Measurements from ENCODE around the gene CREB3L2.
"Not testable (repeated sequence)": the region's sequence is repeated elsewhere in the genome, so short reads cannot be mapped to it uniquely, and the experiment has no call there.

Gene CREB3L2

GRCh38 chr7:138021889-138022288, 20.0 kb upstream of the CREB3L2 start:
- Histone ChIP-seq H3K4me3 (ENCODE audit: low read depth, low read length) (no peak overlapping the region), H3K27me3 (ENCODE audit: insufficient read depth, low read depth, severe bottlenecking) (no peaks in the 10 kb centered on the region), H3K36me3 (no peaks in the 10 kb centered on the region), H3K27ac (no peak overlapping the region), H3K9me3 (ENCODE audit: severe bottlenecking) (no peaks in the 10 kb centered on the region)
- no peak for TF ChIP-seq CTCF (IDR thresholded peaks at IDR 0.05; ENCODE audit: low read depth, low read length)
- no peak for DNase-seq

GRCh38 chr7:138017992-138018391, 16.1 kb upstream of the CREB3L2 start:
- H3K9me3 ChIP-seq (ENCODE audit: severe bottlenecking) = no peaks in the 10 kb centered on the region
- H3K4me3 ChIP-seq (ENCODE audit: low read depth, low read length) = no peak overlapping the region
- H3K27me3 ChIP-seq (ENCODE audit: insufficient read depth, low read depth, severe bottlenecking) = no peaks in the 10 kb centered on the region
- no peak for TF ChIP-seq CTCF (IDR thresholded peaks at IDR 0.05; ENCODE audit: low read depth, low read length)
- DNase-seq = no peak
- H3K27ac ChIP-seq = no peak overlapping the region
- no peaks in the 10 kb centered on the region for H3K36me3 ChIP-seq

- Histone ChIP-seq H3K27ac (no peak overlapping the region), H3K27me3 (ENCODE audit: insufficient read depth, low read depth, severe bottlenecking) (no peaks in the 10 kb centered on the region), H3K9me3 (ENCODE audit: severe bottlenecking) (no peaks in the 10 kb centered on the region), H3K36me3 (no peaks in the 10 kb centered on the region), H3K4me3 (ENCODE audit: low read depth, low read length) (no peak overlapping the region)
- DNase-seq = no peak
- TF ChIP-seq CTCF (IDR thresholded peaks at IDR 0.05; ENCODE audit: low read depth, low read length) = no peak
These were observed 13.2 kb upstream of the CREB3L2 start for GRCh38 chr7:138015096-138015495.

DNA sequence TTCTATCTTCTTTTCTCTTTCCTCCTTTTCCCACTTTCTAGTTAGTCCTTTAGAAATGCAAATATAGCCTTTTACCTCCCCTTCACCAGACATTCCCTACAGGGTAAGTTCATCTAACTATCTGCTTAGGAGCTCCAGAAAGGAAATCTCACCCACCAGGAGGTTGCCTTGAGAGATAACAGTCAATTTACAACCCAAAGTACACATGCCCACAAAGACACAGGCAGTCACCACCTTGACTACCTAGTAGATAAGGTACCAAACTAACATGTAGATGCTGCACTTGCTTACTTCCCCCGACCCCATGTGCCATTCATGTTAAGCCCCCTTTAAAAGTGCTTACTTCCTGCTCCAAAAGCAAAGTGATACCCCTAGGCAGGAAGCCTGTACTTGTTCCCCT, 12.8 kb upstream of the CREB3L2 start:
- Histone ChIP-seq H3K4me3 (ENCODE audit: low read depth, low read length) (no peak overlapping the region), H3K36me3 (no peaks in the 10 kb centered on the region), H3K27ac (no peak overlapping the region), H3K27me3 (ENCODE audit: insufficient read depth, low read depth, severe bottlenecking) (no peaks in the 10 kb centered on the region), H3K9me3 (ENCODE audit: severe bottlenecking) (no peaks in the 10 kb centered on the region)
- TF ChIP-seq CTCF (IDR thresholded peaks at IDR 0.05; ENCODE audit: low read depth, low read length) = no peak
- DNase-seq = no peak

DNA sequence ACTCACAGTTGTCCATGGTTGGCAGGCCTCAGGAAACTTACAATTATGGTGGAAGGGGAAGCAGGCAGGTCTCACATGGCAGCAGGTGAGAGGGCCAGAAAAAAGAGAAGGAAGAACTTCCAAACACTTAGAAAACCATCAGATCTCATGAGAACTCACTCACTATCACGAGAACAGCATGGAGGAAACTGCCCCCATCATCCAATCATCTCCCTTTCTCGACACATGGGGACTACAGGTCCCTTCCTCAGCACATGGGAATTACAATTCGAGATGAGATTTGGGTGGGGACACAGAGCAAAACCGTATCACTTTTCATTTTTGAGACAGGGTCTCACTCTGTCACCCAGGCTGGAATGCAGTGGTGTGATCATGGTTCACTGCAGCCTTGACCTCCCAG, 12.3 kb upstream of the CREB3L2 start:
- H3K36me3 ChIP-seq; H3K27me3 ChIP-seq (ENCODE audit: insufficient read depth, low read depth, severe bottlenecking); H3K4me3 ChIP-seq (ENCODE audit: low read depth, low read length); H3K27ac ChIP-seq; H3K9me3 ChIP-seq (ENCODE audit: severe bottlenecking); DNase-seq: not testable (repeated sequence)

DNA sequence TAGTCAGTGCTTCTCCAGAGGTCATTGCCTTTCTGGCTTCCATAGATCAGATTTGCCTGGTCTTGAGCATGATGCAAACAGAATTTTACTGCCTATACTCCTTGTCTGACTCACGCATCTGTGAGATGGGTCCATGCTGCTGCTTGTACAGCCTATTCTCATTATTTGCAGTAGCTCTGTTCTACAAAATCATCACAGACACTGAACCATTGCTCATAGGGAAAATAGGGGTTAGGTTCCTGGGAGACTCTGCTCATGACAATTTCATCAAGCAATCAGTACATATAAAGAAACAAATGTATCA, 7.4 kb upstream of the CREB3L2 start:
- TF ChIP-seq CTCF (IDR thresholded peaks at IDR 0.05; ENCODE audit: low read depth, low read length) = no peak
- Histone ChIP-seq H3K36me3 (no peaks in the 10 kb centered on the region), H3K27me3 (ENCODE audit: insufficient read depth, low read depth, severe bottlenecking) (no peaks in the 10 kb centered on the region), H3K9me3 (ENCODE audit: severe bottlenecking) (no peaks in the 10 kb centered on the region), H3K27ac (no peak overlapping the region), H3K4me3 (ENCODE audit: low read depth, low read length) (no peak overlapping the region)
- no peak for DNase-seq
